Measurements from ENCODE around the gene DAD1. TPM values are rescaled to one million over a fixed set of nuclear protein-coding genes. Genes with fewer than 3 reads are reported as not detected.

The DAD1 gene
- total RNA-seq, result 202 and 258 TPM in 2 replicates

DNA sequence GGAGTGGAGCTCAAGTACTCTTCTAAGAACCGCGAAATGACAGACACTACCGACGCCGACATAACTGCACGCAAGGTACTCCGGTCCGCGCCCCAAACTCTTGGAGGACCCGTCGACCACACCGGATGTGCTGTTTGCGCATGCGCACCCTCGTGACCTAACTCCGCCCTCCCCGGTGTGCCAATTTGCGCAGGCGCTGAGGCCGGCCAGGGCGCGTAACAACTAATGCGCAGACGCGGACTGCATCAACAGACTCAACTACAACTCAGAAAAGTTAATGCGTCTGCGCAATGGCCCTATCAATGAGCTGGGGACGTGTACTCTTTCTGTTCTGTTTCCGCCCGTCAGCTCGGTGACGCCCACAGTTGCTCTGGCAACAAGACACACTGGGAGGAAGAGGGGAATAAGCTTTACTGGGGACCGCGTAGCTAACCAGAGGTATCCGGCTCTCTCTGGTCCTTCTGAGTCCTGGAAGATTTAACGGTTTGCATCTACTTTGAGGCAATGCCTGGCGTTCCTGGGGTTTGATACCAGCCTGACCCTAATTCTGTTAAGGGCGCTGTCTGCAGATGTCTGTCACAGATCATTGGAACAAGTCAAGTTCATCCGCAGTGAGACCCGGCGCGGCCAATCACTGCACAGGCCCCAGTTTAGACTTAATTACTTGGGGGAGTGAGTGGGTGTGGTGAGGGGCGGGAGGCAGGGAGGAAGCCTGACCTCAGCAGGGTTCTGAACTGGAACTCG lies at the start of gene DAD1:
DAD1 (minus strand) TSS at position 129 of the 744 bp plus-strand sequence; CDS start at position 62, 67 bp downstream.

DNA sequence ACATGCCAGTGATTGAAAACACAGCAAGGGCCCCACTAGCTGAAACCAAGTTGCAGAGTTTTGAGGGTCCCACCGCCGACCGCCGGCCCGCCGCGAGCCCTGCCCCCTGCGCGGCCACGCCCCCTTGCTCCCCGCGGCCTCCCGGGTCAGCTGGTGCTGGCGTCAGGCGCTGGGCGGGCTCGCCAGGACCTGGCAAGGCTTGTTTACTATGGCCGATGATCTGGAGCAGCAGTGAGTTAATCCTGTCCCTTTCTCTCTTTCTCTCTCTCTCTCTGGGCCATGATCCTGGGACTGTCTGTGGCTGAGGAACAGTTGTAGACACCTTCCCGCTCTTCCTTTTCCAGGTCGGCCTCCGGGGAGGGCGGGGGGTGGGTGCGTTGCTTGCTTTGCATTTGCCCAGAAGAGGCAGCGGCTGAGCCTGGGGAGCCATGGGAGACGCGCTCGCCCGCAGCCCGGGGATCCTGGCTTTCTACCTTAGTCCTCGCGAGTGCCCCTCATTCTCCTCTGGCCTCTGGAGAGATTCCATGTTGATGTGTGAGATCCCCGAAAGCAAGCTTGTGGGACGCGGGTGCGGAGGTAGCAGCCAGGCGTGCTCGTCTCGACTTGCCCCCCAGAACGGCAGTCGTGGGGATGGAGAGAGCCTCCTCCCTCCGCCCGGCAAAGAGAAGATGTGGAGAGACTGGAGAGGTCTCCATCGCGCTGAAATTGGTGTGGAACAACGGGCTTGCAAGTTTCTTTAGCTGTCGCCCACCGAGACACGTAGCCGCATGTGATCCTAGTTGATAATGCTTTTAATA lies 9.3 kb upstream of the DAD1 start, which contains the start of gene ABHD4:
ABHD4 (plus strand) TSS at position 202 of the 797 bp plus-strand sequence; CDS start at position 209, 7 bp downstream.

Other genes starting within 250 kb of the DAD1 start
- gene ABHD4, start 9.1 kb upstream of the DAD1 start, total RNA-seq, result 14.8 and 26.0 TPM in 2 replicates
- not detected in 2 replicates for gene OR6J1, start 55.1 kb upstream of the DAD1 start, total RNA-seq
- gene OXA1L, start 177.5 kb upstream of the DAD1 start, total RNA-seq, result 47.6 and 49.6 TPM in 2 replicates
- gene SLC7A7, start 226.2 kb upstream of the DAD1 start, total RNA-seq, result 2.5 and 5.7 TPM in 2 replicates
- 38.1 and 40.1 TPM in 2 replicates for gene MRPL52, start 240.7 kb upstream of the DAD1 start, total RNA-seq
- gene MMP14, start 247.4 kb upstream of the DAD1 start, total RNA-seq, result 338 and 428 TPM in 2 replicates